ENCODE data around the gene CPN2.

- TF ChIP-seq GATA3 (IDR thresholded peaks at IDR 0.05; ENCODE audit: low read depth, low read length) (no peak), GATA2 (IDR thresholded peaks at IDR 0.05; ENCODE audit: low read depth, low read length) (no peak)
Observed at GRCh38 chr3:194292331-194292730, 58.8 kb downstream of the CPN2 start.
